ENCODE measurements around the gene ZNF451.

The ZNF451 gene

DNA sequence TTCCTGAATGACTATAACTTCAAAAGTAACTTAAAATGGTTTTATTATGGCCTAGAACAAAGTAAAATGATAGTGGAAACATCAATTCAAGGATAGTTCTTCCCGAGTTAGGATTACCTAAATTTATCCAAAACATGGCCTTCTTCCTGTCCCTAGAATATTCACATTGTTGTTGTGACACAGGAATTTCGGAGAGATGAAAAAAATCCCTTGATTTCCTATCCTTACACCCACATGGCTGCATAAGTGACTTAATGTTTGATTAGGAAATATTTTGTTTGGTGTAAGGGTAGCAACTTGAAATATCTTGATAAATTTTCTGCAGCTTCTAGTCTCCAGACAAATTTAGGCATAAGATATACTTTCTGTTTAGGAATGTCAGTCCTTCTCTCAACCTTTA, 27.8 kb downstream of the ZNF451 start:
- H3K27ac ChIP-seq (ENCODE audit: low read length): no peak overlapping the region
- H3K36me3 ChIP-seq (ENCODE audit: control insufficient read depth in 2 of 2, insufficient read depth in 2 of 2, low read length in 2 of 2): no peaks in the 10 kb centered on the region
- H3K27me3 ChIP-seq (ENCODE audit: control insufficient read depth in 1 of 2, insufficient read depth in 2 of 2, low read length in 2 of 2): no peaks in the 10 kb centered on the region
- H3K9ac ChIP-seq (ENCODE audit: low read length in 2 of 2): no peak overlapping the region
- no peaks in the 10 kb centered on the region for H3K9me3 ChIP-seq (ENCODE audit: control insufficient read depth in 2 of 2, low read length in 2 of 2)
- H3K4me3 ChIP-seq (ENCODE audit: low read length in 2 of 2): no peak overlapping the region
- H3K4me1 ChIP-seq (ENCODE audit: control insufficient read depth, insufficient read depth, low read length): no peaks in the 10 kb centered on the region

DNA sequence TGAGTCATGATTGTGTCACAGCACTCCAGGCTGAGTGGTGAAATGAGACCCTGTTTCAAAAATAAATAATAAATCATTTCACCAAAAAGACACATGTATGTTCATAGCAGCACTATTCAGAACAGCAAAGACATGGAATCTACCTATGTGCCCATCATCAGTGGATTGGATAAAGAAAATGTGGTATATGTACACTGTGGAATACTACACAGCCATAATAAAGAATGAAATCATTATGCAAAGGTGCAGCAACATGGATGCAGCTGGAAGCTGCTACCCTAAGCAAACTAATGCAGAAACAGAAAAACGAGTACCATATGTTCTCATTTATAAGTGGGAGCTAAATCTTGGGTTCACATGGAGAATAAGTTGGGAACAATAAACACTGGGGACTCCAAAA, 33.1 kb downstream of the ZNF451 start:
- H3K27ac ChIP-seq (ENCODE audit: low read length): no peak overlapping the region
- H3K27me3 ChIP-seq (ENCODE audit: control insufficient read depth in 1 of 2, insufficient read depth in 2 of 2, low read length in 2 of 2): no peaks in the 10 kb centered on the region
- H3K4me1 ChIP-seq (ENCODE audit: control insufficient read depth, insufficient read depth, low read length): no peaks in the 10 kb centered on the region
- H3K9me3 ChIP-seq (ENCODE audit: control insufficient read depth in 2 of 2, low read length in 2 of 2): no peaks in the 10 kb centered on the region
- H3K36me3 ChIP-seq (ENCODE audit: control insufficient read depth in 2 of 2, insufficient read depth in 2 of 2, low read length in 2 of 2): no peaks in the 10 kb centered on the region
- H3K4me3 ChIP-seq (ENCODE audit: low read length in 2 of 2): no peak overlapping the region
- no peak overlapping the region for H3K9ac ChIP-seq (ENCODE audit: low read length in 2 of 2)

DNA sequence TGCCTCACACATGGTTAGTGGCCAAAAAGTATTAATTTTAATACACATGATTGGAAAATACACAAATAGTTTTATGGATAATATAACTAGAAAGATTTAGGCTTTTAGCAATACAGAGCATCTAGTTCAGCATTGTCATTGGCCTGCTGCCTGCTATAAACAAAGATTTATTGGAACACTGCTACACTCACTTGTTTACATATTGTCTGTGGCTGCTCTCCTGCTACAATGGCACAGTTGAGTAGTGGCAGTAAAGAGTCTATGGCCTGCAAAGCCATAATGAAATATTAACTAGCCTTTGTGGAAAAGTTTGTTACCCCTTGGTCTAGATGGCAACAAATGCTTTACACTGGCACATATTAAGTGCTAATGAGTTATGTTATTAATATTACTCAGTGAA, 37.8 kb downstream of the ZNF451 start:
- no peak overlapping the region for H3K27ac ChIP-seq (ENCODE audit: low read length)
- H3K27me3 ChIP-seq (ENCODE audit: control insufficient read depth in 1 of 2, insufficient read depth in 2 of 2, low read length in 2 of 2): no peaks in the 10 kb centered on the region
- no peak overlapping the region for H3K4me3 ChIP-seq (ENCODE audit: low read length in 2 of 2)
- no peak overlapping the region for H3K9ac ChIP-seq (ENCODE audit: low read length in 2 of 2)
- peaks cover 0 to 4% of the 10 kb centered on the region in 2 donors for H3K36me3 ChIP-seq (ENCODE audit: control insufficient read depth in 2 of 2, insufficient read depth in 2 of 2, low read length in 2 of 2)
- no peaks in the 10 kb centered on the region for H3K4me1 ChIP-seq (ENCODE audit: control insufficient read depth, insufficient read depth, low read length)
- no peaks in the 10 kb centered on the region for H3K9me3 ChIP-seq (ENCODE audit: control insufficient read depth in 2 of 2, low read length in 2 of 2)

DNA sequence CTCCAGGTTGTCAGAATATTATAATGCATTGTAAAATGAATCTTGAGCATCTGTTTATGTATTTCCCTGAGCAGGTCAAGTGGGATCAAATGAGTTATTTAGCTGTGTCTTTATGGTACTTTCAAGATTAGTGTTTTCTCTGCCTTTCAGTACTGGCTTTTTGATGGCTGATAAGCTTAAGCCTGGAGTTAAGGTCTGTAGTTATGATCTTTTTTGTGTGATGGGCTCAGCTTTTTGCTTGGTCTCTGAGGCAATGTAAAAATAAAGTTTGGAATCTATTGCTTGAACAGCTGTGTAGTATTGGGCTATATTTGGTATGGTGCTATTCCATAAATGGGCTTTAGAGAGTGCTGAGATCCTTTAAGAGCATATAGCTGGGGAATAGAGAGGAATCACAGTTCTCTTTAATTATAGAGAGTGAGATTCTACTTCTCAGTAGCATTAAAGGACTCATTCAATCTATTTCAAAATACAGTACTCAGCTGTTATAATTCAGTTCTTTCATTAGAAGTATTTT, 40.7 kb downstream of the ZNF451 start:
- Histone ChIP-seq H3K4me1 (ENCODE audit: control insufficient read depth, insufficient read depth, low read length) (no peaks in the 10 kb centered on the region), H3K9me3 (ENCODE audit: control insufficient read depth in 2 of 2, low read length in 2 of 2) (no peaks in the 10 kb centered on the region), H3K36me3 (ENCODE audit: control insufficient read depth in 2 of 2, insufficient read depth in 2 of 2, low read length in 2 of 2) (peaks cover 6 to 10% of the 10 kb centered on the region in 2 donors)

DNA sequence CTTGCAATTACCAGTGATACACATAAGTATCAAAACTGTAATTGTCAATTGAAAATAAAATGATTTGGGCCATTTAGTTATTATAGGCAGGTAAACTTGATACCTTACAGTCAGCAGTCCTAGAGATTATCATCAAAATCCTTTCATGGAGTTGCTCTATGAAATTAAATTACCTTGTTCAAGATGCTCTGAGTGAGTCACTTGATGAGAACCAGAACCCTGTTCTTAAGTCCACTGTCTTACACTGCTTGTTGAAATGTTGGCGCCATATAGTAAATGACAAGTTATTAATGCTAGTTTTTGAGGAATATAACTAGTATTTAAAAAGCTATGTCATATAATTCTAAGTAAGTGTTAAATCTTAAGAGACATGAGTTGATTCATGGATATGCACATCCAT, 45.0 kb downstream of the ZNF451 start:
- H3K9me3 ChIP-seq (ENCODE audit: control insufficient read depth in 2 of 2, low read length in 2 of 2): no peaks in the 10 kb centered on the region
- no peaks in the 10 kb centered on the region for H3K27me3 ChIP-seq (ENCODE audit: control insufficient read depth in 1 of 2, insufficient read depth in 2 of 2, low read length in 2 of 2)
- no peaks in the 10 kb centered on the region for H3K4me1 ChIP-seq (ENCODE audit: control insufficient read depth, insufficient read depth, low read length)
- no peak overlapping the region for H3K27ac ChIP-seq (ENCODE audit: low read length)
- no peak overlapping the region for H3K4me3 ChIP-seq (ENCODE audit: low read length in 2 of 2)
- H3K36me3 ChIP-seq (ENCODE audit: control insufficient read depth in 2 of 2, insufficient read depth in 2 of 2, low read length in 2 of 2): peaks cover 10 to 14% of the 10 kb centered on the region in 2 donors
- no peak overlapping the region for H3K9ac ChIP-seq (ENCODE audit: low read length in 2 of 2)

More for the DNA sequence above, 40.7 kb downstream of the ZNF451 start:
- no peak overlapping the region for H3K27ac ChIP-seq (ENCODE audit: low read length)
- H3K9ac ChIP-seq (ENCODE audit: low read length in 2 of 2): no peak overlapping the region
- H3K27me3 ChIP-seq (ENCODE audit: control insufficient read depth in 1 of 2, insufficient read depth in 2 of 2, low read length in 2 of 2): no peaks in the 10 kb centered on the region
- no peak overlapping the region for H3K4me3 ChIP-seq (ENCODE audit: low read length in 2 of 2)

DNA sequence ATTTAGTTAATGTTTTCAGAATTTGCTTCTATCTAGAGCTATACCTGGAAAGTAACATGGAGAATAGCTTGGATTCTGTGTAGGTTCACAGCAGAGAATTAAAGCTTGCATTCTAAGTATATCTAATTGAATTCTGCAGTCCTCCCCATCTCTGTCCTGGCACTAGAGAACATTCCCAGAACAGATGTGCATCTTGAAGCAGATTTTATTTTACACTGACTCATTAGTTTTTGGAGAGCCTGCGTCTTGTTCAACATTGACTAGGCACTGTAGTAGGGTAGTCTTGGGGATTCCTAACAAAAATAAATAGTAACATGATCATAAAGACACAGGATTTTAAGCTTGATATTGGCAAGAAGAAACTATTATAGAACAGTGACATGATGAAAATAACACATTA, 45.9 kb downstream of the ZNF451 start:
- Histone ChIP-seq H3K9me3 (ENCODE audit: control insufficient read depth in 2 of 2, low read length in 2 of 2) (no peaks in the 10 kb centered on the region), H3K27ac (ENCODE audit: low read length) (no peak overlapping the region), H3K9ac (ENCODE audit: low read length in 2 of 2) (no peak overlapping the region), H3K4me1 (ENCODE audit: control insufficient read depth, insufficient read depth, low read length) (no peaks in the 10 kb centered on the region), H3K4me3 (ENCODE audit: low read length in 2 of 2) (no peak overlapping the region), H3K27me3 (ENCODE audit: control insufficient read depth in 1 of 2, insufficient read depth in 2 of 2, low read length in 2 of 2) (no peaks in the 10 kb centered on the region), H3K36me3 (ENCODE audit: control insufficient read depth in 2 of 2, insufficient read depth in 2 of 2, low read length in 2 of 2) (peaks cover 10 to 12% of the 10 kb centered on the region in 2 donors)

DNA sequence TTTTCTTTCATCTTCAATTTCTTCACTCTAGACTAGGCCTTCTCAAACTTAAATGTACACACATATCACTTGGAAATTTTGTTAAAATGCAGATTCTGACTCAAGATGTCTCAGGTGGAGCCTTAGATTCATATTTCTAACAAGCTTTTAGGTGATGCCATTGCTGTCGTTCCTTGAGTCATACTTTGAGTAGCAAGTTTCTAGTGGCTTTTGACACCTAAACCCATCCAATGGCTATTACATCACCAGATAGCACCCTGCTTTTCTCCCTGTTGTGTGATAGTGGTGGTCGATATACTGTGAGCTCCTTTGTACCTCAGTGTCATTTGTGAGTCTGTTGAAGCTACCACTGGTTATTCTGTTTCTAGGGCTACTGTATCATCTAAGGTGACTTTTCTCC, 47.4 kb downstream of the ZNF451 start:
- Histone ChIP-seq H3K9ac (ENCODE audit: low read length in 2 of 2) (no peak overlapping the region), H3K9me3 (ENCODE audit: control insufficient read depth in 2 of 2, low read length in 2 of 2) (no peaks in the 10 kb centered on the region), H3K36me3 (ENCODE audit: control insufficient read depth in 2 of 2, insufficient read depth in 2 of 2, low read length in 2 of 2) (peaks cover 12 to 18% of the 10 kb centered on the region in 2 donors), H3K4me1 (ENCODE audit: control insufficient read depth, insufficient read depth, low read length) (no peaks in the 10 kb centered on the region), H3K27ac (ENCODE audit: low read length) (no peak overlapping the region), H3K27me3 (ENCODE audit: control insufficient read depth in 1 of 2, insufficient read depth in 2 of 2, low read length in 2 of 2) (no peaks in the 10 kb centered on the region), H3K4me3 (ENCODE audit: low read length in 2 of 2) (no peak overlapping the region)

DNA sequence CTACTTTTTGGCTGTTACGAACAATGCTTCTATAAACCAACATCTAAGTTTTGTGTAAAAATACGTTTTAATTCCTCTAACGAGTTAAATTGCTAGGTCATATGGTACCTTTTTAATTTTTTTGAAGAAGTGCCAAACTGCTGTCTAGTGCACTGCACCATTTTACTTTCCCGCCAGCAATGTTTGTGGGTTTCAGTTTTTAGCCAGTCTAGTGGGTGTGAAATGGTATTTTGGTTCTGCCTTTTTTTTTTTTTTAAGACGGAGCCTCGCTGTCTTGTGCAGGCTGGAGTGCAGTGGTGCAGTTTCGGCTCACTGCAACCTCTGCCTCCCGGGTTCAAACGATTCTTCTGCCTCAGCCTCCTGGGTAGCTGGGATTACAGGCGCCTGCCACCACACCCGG, 48.0 kb downstream of the ZNF451 start:
- peaks cover 14 to 22% of the 10 kb centered on the region in 2 donors for H3K36me3 ChIP-seq (ENCODE audit: control insufficient read depth in 2 of 2, insufficient read depth in 2 of 2, low read length in 2 of 2)
- H3K27me3 ChIP-seq (ENCODE audit: control insufficient read depth in 1 of 2, insufficient read depth in 2 of 2, low read length in 2 of 2): no peaks in the 10 kb centered on the region
- H3K27ac ChIP-seq (ENCODE audit: low read length): no peak overlapping the region
- no peaks in the 10 kb centered on the region for H3K4me1 ChIP-seq (ENCODE audit: control insufficient read depth, insufficient read depth, low read length)
- no peak overlapping the region for H3K4me3 ChIP-seq (ENCODE audit: low read length in 2 of 2)
- no peak overlapping the region for H3K9ac ChIP-seq (ENCODE audit: low read length in 2 of 2)
- no peaks in the 10 kb centered on the region for H3K9me3 ChIP-seq (ENCODE audit: control insufficient read depth in 2 of 2, low read length in 2 of 2)

DNA sequence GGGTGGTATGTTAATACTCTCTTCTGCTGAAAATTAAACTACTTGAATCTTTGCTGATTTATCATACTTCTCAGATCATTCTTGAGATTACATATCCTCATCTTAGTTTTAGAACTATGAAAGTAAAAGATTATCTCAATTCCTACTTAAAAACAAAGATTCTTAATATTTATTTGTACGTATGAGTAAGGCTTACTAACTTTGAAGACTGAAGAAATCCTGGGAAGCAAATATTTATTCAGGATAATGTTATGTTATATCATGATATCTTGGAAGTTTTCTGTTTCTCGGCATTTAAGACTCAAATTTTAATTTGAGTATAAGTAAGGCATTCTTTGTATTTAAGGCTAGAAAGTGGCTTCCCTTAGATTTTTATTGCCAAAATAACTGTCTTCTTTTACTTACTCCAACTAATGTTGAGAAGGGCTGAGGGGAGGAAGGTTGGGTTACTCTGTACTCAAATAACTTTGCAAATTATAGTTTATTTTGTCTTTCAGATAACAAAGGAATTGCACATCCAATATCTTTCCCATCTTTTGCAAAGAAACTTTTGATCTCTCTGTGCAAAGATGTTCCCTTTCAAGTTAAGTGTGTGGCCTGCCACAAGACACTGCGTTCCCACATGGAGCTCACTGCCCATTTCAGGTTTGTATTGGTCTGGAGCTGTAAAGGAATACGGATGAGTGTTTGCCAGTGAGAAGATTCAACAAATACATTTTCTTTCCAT, 51.6 kb downstream of the ZNF451 start:
- Histone ChIP-seq H3K27me3 (ENCODE audit: control insufficient read depth in 1 of 2, insufficient read depth in 2 of 2, low read length in 2 of 2) (no peaks in the 10 kb centered on the region), H3K4me1 (ENCODE audit: control insufficient read depth, insufficient read depth, low read length) (no peaks in the 10 kb centered on the region), H3K4me3 (ENCODE audit: low read length in 2 of 2) (no peak overlapping the region), H3K27ac (ENCODE audit: low read length) (no peak overlapping the region), H3K9ac (ENCODE audit: low read length in 2 of 2) (no peak overlapping the region), H3K36me3 (ENCODE audit: control insufficient read depth in 2 of 2, insufficient read depth in 2 of 2, low read length in 2 of 2) (peaks cover 8 to 16% of the 10 kb centered on the region in 2 donors), H3K9me3 (ENCODE audit: control insufficient read depth in 2 of 2, low read length in 2 of 2) (no peaks in the 10 kb centered on the region)

DNA sequence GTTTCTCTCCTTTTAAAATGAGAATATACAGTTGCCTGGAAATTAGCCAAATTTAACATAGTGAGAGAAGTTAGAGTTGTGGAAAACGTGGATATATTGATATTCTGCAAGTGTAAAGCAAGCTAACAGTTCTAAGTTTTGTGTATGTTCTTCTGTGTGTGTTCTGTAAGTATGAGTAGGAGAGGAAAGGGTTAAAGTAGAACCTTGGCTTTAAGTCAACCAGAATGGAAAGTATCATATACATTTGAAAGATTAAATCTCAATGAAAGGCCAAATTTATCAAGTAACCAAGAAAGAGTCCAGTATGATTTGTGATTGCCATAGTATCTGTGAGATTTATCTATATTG, 52.2 kb downstream of the ZNF451 start:
- peaks cover 8 to 18% of the 10 kb centered on the region in 2 donors for H3K36me3 ChIP-seq (ENCODE audit: control insufficient read depth in 2 of 2, insufficient read depth in 2 of 2, low read length in 2 of 2)
- no peak overlapping the region for H3K4me3 ChIP-seq (ENCODE audit: low read length in 2 of 2)
- H3K4me1 ChIP-seq (ENCODE audit: control insufficient read depth, insufficient read depth, low read length): no peaks in the 10 kb centered on the region
- H3K9ac ChIP-seq (ENCODE audit: low read length in 2 of 2): no peak overlapping the region
- no peak overlapping the region for H3K27ac ChIP-seq (ENCODE audit: low read length)
- H3K27me3 ChIP-seq (ENCODE audit: control insufficient read depth in 1 of 2, insufficient read depth in 2 of 2, low read length in 2 of 2): no peaks in the 10 kb centered on the region
- no peaks in the 10 kb centered on the region for H3K9me3 ChIP-seq (ENCODE audit: control insufficient read depth in 2 of 2, low read length in 2 of 2)

DNA sequence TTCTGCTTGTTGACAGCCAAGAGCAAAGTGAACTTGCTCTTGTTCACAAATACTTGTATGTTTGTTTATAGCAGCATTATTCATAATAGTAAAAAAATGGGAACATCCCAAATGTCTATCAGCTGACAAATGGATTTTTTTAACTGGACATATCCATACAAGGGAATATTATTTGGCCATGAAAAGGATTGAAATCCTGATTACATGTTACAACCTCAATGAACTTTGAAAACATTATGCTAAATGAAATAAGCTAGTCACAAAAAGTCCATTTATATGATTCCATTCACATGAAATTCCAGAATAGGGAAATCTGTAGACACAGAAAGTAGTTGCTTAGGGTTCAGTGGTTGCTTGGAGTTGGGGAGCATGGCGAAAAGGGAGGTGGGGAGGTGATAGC, 53.7 kb downstream of the ZNF451 start:
- Histone ChIP-seq H3K9ac (ENCODE audit: low read length in 2 of 2) (no peak overlapping the region), H3K4me3 (ENCODE audit: low read length in 2 of 2) (no peak overlapping the region), H3K4me1 (ENCODE audit: control insufficient read depth, insufficient read depth, low read length) (no peaks in the 10 kb centered on the region), H3K27me3 (ENCODE audit: control insufficient read depth in 1 of 2, insufficient read depth in 2 of 2, low read length in 2 of 2) (no peaks in the 10 kb centered on the region), H3K27ac (ENCODE audit: low read length) (no peak overlapping the region), H3K9me3 (ENCODE audit: control insufficient read depth in 2 of 2, low read length in 2 of 2) (no peaks in the 10 kb centered on the region), H3K36me3 (ENCODE audit: control insufficient read depth in 2 of 2, insufficient read depth in 2 of 2, low read length in 2 of 2) (peaks cover 11 to 24% of the 10 kb centered on the region in 2 donors)

Data from stomach smooth muscle (tissue), 2 donors.